GM21423 (cell line): ENCODE data around the gene ZNF507.
A peak's percentile ranks its signal among the peaks of the same experiment; 100 is the strongest.
"Not testable (repeated sequence)": the region's sequence is repeated elsewhere in the genome, so short reads cannot be mapped to it uniquely, and the experiment has no call there.

ENCODE experiments used
- ATAC-seq: cut with Tn5 transposase; IDR thresholded peaks from one replicate; pipeline ENCODE4 v1.9.1; 2021; ENCODE audit warnings: mild to moderate bottlenecking, moderate library complexity; ENCODE audit not compliant: unreplicated experiment

The ZNF507 gene

GRCh38 chr19:32367063-32367462, 21.7 kb downstream of the ZNF507 start:
- ATAC-seq, result no peak

GRCh38 chr19:32367948-32368536, 22.6 kb downstream of the ZNF507 start:
- no peak for ATAC-seq

GRCh38 chr19:32368787-32369186, 23.4 kb downstream of the ZNF507 start:
- no peak for ATAC-seq

- no peak for ATAC-seq
Observed at GRCh38 chr19:32372726-32373517, 27.5 kb downstream of the ZNF507 start.

GRCh38 chr19:32373585-32374295, 28.3 kb downstream of the ZNF507 start:
- no peak for ATAC-seq

- ATAC-seq, result not testable (repeated sequence)
Observed at GRCh38 chr19:32374362-32374761, 29.0 kb downstream of the ZNF507 start.

- ATAC-seq, result not testable (repeated sequence)
Observed at GRCh38 chr19:32377088-32377487, 31.7 kb downstream of the ZNF507 start.

- no peak for ATAC-seq
Observed at GRCh38 chr19:32380269-32380668, 34.9 kb downstream of the ZNF507 start.

- ATAC-seq, result no peak
Observed at GRCh38 chr19:32387701-32388392, 42.4 kb downstream of the ZNF507 start.

GRCh38 chr19:32388393-32388855, 43.0 kb downstream of the ZNF507 start:
- ATAC-seq, result no peak

- no peak for ATAC-seq
Observed at GRCh38 chr19:32392901-32393300, 47.5 kb downstream of the ZNF507 start.

- no peak for ATAC-seq
Observed at GRCh38 chr19:32396046-32396652, 50.7 kb downstream of the ZNF507 start.

GRCh38 chr19:32397671-32398101, 52.3 kb downstream of the ZNF507 start:
- ATAC-seq, result no peak

GRCh38 chr19:32401992-32402391, 56.6 kb downstream of the ZNF507 start:
- ATAC-seq, result no peak

GRCh38 chr19:32403291-32403995, 58.0 kb downstream of the ZNF507 start:
- ATAC-seq, result no peak

GRCh38 chr19:32404213-32404932, 59.0 kb downstream of the ZNF507 start:
- no peak for ATAC-seq

GRCh38 chr19:32404933-32405430, 59.6 kb downstream of the ZNF507 start:
- peak; percentile 6 for ATAC-seq

GRCh38 chr19:32405431-32406160, 60.2 kb downstream of the ZNF507 start, which contains the start of gene DPY19L3:
DPY19L3 (plus strand) TSS chr19:32405770; CDS start chr19:32408254, 2,484 bp downstream.
- ATAC-seq, result peak; percentile 93
